HG02943 (cell line): ENCODE results near the gene TCF3.

Source experiments
- ATAC-seq: cut with Tn5 transposase; IDR thresholded peaks from one replicate; pipeline ENCODE4 v1.9.1; 2021; ENCODE audit warnings: mild to moderate bottlenecking, low read depth, moderate library complexity; ENCODE audit not compliant: unreplicated experiment

The TCF3 gene

DNA sequence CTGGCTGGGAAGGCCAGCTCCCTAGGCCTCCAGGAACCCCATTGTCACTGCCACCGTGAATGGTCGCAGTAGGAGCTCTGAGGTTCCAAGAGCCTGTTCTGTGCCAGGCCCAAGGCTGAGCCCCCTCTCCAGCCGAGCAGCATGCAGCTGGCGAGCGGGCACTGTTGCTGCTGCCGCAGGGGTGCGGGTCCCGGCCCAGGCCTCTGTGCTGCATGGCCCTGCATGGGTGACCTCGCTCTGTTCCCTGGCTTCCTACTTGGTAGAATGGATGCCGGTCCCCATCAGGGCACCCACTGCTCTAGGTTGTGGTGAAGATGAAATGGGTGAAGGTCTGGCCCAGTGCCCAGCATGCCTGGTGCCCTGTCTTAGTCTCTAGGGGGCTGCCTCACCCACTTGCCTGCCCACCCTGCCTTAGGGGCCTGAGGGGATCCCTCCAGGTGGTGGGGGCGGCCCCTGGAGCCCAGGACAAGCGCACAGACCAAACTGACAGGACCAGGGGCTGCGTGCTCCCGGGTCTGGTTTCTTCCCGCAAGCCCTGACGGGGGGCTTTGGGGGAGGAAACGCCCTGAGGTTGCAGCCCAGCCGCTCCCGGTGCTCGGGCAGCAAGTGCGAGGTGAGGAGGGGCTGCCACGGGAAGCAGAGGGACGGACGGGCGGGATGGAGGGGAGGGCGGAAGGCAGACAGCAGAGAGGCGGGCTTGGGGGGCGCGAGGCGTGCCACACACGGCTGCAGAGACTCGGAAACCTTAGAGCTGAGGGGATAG lies 38.4 kb downstream of the TCF3 start:
- no peak for ATAC-seq

DNA sequence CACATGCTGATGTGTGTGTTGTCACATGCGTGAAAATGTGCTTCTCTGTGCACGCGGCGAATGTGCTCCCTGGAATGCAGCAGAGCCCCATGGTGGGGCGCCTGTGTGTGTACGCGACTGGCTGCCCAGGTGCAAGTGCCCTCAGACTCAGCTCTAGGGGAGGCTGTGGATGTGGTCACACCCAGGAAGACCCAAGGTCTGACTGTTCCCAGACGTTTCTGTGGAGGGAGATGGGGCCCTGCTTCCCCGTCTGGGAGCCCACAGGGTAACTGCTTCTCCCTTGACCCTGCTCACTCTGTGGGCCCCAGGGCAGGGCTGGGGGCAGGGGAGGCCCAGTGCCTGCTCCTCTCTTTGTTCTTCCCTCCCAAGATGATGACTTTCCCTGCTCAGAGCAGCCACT lies 39.3 kb downstream of the TCF3 start:
- ATAC-seq = no peak

DNA sequence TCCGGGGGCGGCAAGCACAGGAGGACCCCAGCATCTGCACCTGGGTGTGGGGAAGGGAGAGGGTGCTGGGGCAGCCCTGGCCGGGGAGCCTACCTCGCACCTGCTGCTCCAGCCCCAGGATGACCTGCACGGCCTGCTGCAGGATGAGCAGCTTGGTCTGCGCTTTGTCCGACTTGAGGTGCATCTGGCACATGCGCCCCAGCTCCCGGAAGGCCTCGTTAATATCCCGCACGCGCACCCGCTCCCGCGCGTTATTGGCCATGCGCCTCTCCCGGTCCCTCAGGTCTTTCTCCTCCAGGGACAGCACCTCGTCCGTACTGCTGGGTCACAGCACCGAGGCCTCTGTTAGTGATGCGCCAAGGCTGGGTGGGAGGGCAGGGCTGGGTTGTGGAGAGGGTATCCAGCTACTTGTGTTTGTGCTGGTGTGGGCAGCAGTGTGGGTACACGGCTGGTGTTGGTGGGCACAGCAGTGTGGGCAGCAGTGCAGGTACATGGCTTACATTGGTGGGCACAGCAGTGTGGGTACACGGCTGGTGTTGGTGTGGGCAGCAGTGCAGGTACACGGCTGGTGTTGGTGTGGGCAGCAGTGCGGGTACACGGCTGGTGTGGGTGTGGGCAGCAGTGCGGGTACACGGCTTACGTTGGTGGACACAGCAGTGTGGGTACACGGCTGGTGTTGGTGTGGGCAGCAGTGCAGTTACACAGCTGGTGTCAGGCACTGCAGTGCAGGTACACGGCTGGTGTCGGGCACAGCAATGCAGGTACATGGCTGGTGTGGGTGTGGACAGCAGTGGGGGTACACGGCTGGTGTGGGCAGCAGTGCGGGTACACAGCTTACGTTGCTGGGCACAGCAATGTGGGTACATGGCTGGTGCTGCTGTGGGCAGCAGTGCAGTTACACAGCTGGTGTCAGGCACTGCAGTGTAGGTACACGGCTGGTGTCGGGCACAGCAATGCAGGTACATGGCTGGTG lies 40.0 kb downstream of the TCF3 start:
- no peak for ATAC-seq

DNA sequence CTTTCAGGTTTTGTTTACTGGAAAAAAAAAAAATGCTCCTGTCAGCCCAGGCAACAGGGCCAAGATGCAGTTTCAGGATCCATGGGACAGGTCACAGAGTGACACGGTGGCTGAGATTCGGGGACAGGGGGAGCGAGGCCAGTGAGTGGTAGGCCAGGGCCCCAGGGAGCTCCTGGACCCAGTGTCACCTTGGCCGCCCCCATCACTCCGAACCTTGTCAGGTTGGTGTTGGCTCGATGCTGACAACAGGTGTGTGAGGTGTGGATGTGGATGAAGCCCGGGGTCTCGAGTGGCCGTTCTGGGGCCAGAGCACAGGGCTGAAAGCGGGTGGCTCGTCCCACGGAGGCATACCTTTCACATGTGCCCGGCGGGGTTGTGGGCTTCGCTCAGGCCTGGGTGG lies 41.1 kb downstream of the TCF3 start:
- no peak for ATAC-seq

DNA sequence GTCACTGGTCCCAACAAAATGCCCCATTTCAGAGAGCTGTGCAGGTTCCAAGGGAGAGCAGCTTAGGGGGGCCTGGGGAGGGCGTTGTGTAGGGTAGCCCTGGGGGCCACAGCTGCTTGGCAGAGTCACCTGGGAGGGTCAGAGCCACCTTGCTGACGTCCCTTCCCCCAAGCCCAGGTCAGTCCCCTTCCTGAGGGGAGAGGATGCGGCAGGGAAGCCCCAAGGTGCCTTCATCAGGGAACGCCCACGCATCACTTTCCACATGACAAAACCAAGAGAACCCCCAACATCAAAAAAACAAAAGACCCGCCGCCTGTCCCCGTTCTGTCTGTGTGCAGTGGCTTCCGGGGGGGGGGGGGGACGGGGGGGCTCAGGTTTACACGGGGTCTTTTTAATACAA lies 41.8 kb downstream of the TCF3 start:
- no peak for ATAC-seq

DNA sequence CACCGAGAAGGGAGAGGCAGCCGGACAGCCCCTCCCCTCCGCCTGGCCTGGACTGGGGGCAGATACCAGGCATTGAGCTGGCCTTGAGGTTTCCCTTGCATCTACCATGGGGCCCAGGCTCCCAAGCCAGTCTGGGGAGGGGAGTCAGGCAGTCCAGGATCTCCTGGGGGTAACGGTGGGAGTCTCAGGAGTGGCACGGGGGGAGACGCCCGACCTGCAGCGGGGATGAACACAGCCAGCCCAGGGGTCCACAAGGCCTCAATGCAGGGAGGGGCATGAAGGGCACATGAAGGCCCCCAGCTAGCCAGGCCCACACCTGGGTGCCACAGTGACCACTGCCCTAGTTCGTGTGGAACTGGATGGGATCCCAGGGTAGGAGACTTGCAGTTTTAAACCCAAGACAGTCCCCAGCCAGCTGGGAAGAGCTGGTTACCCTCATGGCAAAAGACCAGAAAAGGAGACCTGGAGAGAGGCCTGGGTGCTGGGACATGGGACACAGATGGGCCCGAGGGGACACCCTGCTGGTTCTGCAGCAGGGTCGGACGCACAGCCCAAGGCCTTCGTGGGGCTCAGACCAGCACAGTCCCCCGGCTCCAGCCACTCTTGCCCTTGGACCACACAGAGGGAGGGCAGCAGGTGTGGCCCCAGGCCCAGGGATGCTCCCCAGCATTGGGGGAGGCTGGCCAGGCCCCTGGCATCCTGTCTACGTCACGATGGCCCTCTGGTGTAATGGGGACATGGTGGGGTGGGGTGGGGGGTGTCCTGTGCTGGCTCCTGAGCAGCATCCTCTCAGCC lies 42.5 kb downstream of the TCF3 start:
- ATAC-seq = no peak

DNA sequence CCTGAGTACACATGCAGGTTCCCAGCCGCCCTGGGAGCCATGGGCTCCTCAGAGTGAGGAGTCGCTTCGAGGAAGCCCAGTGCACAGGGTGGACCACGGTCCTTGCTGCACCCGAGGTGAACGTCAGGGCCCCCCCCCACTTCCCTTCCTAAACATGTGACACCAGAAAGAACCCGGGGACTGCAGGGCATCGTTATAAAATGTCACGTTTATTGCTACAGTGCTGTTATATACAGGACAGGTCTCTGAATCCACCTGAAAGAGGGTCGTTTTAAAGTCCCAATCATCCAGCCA lies 43.4 kb downstream of the TCF3 start:
- no peak for ATAC-seq

DNA sequence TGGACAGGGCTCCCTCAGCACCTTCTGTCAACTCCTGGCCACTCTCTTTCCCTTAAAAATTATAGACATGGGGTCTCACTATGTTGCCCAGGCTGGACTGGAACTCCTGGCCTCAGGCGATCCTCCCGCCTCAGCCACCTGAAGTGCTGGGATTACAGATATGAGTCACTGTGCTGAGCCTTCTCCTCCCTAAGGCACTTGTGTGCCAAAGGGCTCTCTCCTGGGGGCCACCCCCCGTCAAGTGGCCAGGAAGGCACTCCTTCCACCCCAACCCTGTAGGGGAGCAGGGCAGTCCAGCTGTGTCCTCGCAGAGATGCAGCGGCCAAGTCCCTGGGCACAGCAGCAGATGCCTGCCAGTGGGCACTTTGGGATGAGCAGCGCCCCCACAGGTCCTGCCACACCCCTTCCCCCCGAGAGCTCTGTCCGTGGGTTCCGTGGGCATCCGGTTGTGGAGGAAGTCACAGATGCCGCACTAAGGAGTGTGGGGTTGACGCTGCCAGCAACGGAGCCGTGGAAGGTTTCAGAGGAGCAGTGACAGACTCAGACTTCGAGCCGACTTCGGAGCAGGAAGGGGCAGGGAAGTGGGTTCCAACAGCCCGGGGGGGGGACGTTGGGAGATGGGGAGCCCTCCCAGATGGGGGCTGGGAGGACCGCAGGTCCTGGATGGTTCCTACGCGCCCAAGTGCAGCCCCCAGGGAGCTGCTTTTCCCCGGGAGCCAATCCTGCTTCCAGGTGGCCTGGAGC lies 43.9 kb downstream of the TCF3 start:
- ATAC-seq = no peak

DNA sequence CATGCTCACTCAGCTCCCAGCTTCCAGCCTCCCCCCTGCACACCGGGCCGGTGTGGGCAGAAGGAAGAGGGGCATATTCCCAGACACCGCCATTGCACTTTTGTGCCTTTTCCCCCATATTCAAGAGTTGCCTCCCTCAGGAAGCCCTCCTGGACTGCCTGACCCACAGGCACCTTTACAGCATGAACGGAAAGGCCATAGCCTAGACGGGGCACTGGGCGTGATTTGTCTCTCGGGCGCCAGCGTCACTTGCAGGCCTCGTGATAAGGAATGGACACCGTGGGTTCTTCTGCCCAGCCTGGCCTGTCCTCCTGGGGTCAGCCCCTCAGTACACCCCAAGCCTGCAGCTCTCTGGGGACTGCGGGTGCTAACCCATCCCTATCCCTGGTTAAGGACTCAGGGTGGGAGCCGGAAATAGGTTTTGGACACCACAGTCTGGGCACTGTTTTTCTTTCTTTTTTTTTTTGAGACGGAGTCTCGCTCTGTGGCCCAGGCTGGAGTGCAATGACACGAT lies 46.2 kb downstream of the TCF3 start:
- no peak for ATAC-seq

DNA sequence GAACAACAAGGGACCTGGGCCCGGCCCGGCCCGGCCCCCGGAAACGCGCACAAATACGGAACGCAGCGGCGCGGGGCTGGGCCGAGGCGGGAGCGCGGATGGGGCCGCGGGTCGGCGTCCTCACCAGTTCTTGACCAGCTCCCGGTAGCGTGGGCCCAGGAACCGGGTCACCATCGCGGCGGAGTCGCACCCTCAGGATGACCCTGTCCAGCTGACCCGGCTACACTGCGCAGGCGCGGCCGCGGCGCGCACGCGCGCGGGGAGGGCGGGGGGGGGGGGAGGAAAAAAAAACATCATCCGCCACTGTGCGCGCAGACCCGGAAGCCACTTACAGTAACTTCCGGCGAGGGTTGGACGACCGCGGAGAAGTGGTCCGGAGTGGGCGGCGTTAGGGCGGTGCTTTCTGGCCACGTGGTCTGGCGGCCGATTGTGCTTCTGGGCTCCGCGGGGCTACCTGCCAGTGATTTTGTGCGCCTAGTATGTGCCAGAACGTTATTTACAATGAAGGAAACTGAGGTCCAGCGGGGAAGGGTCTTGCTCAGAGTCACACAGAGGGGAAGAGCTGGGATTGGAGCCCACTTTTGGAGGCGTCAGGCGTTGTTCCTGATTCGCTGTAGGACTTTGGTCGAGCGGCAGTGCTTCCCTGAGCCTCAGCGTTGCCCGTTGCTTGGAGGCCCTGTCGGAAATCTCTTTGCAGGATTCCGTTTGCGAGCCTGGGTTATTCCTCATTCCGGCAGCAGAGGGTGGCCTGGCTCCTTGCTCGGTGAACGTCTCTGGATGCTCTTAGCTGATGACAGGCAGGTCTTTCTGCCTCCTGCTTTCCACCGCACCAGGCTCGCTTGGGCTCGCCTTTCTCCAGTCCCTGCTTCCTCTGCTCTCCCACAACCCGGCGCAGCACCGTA lies 46.9 kb downstream of the TCF3 start, which contains the start of gene UQCR11:
UQCR11 (minus strand) TSS at position 227 of the 902 bp plus-strand sequence; CDS start at position 174, 53 bp downstream.
- ATAC-seq = peak; percentile 80

DNA sequence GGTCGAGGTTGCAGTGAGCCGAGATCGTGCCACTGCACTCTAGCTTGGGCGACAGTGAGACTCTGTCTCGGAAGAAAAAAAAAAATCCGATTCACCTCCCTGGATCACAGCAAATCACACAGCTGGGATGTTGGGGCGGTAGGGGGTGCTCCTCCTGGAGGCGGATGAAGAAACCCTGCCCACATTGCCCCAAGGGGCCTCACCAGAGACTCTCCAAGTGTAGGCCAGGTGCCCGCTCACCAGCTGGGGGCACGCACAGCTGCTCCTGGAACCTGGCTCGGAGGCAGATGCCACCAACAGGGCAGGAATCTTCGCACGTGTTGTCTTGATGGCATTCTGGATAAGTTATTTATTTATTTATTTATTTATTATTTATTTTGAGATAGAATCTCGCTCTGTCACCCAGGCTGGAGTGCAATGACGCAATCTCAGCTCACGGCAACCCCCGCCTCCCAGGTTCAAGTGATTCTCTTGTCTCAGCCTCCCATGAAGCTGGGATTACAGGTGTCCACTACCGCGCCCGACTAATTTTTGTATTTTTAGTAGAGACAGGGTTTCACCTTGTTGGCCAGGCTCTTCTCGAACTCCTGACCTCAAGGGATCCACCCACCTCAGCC lies 50.2 kb downstream of the TCF3 start:
- ATAC-seq = no peak

DNA sequence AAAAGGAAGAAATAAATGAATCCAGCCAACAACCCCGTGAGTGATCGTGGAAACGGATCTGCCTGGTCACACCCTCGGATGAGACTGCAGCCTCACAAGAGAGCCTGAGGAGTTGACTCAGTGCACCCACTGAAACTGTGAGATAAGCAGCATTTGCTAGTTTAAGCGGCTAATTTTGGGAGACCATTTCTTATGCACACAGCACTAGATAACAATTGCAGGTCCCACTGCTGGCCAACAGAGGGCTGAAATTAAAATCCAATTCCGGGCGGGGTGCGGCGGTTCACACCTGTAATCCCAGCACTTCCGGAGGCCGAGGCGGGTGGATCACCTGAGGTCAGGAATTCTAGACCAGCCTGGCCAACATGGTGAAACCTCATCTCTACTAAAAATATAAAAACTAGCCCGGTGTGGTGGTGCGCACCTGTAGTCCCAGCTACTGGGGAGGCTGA lies 50.8 kb downstream of the TCF3 start:
- ATAC-seq = no peak

DNA sequence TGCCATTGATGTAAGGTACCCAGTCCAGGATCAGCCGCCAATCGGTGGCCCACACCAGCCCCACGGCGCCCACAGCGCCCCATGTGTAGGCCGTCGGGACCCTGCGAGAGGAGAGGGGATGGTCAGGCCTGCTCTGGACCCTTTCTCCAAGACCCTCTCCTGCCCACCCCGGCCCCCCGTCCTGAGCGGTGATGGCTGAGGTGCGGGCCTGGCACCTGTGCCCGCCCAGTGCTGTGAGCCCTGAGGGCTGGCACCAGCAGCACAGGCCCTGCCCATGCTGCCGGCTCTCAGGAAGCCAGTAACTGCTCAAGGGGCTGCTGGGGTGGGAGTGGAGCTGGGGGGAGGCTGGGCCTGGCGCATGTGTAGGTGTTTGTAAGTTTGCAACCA lies 53.0 kb downstream of the TCF3 start:
- no peak for ATAC-seq

DNA sequence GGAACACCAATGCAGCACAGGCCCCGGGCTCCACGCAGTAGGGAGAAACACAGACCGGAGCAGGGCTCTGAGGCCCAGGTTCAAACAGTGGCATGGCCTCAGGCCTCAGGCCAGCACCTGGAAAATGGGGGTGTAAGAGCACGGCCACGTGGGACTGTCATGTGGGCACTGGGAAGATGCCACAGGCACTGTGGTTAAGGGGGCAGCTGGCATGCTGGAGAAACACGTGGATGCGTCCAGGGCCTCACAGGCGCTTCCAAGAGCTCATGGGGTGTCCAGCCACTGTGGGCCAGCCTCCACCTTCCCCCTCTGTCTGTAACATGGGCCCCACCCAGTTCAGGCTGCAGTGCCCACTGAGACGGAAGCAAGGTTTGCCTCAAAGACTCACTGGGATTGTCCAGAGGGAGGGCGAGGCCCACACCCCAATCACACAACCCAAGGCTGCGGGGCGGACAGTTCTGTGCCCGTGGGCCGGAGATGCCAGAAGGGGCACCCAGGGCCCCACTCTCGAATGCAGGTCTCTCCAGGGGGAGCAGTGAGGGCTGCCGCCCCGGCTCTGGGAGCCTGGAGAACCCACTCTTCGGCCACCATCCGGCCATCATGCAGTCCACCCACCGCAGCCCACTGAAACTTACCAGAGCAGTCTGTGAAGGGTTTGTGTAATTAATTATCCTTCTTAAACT lies 53.5 kb downstream of the TCF3 start:
- no peak for ATAC-seq

DNA sequence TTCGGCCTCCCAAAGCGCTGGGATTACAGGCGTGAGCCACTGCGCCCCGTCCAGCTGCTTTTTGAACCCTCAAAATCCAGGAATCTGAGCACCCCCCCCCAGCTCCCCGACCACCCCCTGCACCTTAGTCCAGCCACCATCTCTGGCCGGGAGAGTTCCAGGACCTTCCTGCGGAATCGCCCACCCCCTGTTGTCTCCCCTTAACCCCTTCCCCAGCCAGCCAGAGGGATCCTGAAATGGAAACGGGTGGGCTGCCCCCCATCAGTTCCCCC lies 59.0 kb downstream of the TCF3 start:
- no peak for ATAC-seq

DNA sequence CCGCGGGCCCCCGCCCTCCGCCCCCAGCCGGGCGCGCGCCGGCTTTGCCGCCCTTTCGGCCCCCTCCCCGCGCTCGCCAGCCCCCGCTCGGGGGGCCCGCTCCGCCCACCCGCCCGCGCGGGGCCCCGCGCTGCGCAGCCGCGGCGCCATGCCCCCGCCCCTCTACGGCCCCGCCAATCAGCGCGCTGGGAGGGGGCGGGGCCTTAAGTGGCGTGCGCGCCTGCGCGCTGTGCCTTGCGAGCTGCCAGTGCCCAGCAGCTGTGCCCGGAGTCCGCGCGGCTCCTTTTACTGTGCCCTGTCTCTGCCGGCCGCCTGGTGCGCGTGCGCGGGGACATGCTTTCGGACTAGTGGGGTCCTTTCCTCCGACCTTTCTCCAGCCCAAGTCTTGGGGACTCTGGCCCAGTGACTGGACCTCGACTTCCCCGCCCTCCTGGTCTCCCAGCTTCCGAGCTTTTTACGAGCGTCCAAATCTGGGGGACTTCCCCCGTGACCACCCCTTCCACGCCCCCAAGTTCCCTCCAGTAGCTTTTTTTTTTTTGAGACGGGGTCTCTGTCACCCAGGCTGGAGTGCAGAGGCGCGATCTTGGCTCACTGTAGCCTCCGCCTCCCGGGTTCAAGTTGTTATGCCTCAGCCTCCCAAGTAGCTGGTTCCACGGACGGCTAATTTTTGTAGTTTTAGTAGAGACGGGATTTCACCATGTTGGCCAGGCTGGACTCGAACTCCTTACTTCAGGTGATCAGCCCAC lies 59.5 kb downstream of the TCF3 start, which contains the start of gene MBD3:
MBD3 (minus strand) TSS at position 111 of the 746 bp plus-strand sequence. CDS start 234 bp downstream, outside the sequence.
- ATAC-seq = peak; percentile 55

DNA sequence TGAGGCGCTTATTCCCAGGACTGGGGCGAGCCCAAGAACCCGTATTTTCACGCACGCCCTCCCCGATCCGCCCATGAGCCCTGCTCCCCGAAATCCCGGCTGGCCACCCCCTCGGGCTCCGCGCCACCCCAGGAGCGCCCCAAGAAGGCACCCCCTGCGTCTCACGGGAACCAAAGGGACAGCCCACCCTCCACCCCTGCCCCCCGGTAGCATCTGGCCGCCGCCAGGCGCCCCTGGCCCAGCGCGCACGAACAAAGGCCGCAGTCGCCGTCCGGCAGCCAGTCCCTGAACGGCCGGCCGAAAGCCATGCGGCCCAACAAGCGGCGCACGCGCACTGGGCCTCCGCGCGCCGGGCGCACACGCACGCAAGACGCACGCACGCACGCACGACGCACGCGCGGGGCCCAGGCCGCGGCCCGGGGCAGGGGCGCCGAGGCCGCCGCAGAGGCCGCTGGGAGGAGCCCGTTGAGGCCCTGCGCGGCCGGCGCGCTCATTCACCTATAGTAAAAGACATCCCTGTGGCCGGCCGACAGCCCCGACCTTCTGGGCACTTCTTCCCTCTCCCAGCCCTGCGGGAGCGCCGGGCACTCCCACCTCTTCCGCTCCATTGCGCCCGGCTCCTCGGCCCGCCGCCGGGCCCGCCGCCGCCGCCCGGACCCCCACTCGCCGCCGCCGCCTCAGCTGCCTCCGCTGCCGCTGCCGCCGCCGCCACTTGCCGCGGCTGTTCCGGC lies 60.2 kb downstream of the TCF3 start:
- peak; percentile 60 for ATAC-seq
